Brain pericyte (primary cell): ENCODE data around the gene UQCR11.

ENCODE experiments used
- DNase-seq: peaks from one replicate; pipeline ENCODE4 v3.0.0-alpha.2; 2012; ENCODE audit warnings: low read depth, low spot score

The UQCR11 gene

DNA sequence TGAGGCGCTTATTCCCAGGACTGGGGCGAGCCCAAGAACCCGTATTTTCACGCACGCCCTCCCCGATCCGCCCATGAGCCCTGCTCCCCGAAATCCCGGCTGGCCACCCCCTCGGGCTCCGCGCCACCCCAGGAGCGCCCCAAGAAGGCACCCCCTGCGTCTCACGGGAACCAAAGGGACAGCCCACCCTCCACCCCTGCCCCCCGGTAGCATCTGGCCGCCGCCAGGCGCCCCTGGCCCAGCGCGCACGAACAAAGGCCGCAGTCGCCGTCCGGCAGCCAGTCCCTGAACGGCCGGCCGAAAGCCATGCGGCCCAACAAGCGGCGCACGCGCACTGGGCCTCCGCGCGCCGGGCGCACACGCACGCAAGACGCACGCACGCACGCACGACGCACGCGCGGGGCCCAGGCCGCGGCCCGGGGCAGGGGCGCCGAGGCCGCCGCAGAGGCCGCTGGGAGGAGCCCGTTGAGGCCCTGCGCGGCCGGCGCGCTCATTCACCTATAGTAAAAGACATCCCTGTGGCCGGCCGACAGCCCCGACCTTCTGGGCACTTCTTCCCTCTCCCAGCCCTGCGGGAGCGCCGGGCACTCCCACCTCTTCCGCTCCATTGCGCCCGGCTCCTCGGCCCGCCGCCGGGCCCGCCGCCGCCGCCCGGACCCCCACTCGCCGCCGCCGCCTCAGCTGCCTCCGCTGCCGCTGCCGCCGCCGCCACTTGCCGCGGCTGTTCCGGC is 13.1 kb downstream of the UQCR11 start:
- peak; percentile 33 for DNase-seq

GRCh38 chr19:1591421-1592023 is 13.7 kb downstream of the UQCR11 start:
- DNase-seq = no peak

GRCh38 chr19:1590641-1591397 is 14.4 kb downstream of the UQCR11 start:
- no peak for DNase-seq

DNA sequence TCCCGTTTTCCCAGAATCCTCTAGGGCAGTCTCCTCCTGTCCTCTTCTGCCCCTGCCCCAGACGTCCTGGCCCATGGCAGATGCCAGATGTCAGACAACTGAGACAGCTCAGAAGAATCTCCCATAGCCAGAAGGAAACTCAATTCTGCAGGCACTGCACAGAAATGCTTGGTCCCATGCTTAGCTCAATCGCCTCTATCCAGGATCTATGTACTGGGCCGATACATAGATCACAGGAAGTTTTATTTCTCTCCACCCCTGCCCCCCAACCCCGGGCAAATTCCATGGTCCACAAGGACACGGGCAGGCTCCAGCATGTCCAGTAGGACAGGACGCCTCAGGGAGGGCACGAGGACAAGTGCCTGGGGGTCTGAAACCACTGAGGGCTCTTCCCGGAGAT is 17.4 kb downstream of the UQCR11 start:
- DNase-seq = no peak

- no peak for DNase-seq
Observed at GRCh38 chr19:1585243-1585580, 20.1 kb downstream of the UQCR11 start.

DNA sequence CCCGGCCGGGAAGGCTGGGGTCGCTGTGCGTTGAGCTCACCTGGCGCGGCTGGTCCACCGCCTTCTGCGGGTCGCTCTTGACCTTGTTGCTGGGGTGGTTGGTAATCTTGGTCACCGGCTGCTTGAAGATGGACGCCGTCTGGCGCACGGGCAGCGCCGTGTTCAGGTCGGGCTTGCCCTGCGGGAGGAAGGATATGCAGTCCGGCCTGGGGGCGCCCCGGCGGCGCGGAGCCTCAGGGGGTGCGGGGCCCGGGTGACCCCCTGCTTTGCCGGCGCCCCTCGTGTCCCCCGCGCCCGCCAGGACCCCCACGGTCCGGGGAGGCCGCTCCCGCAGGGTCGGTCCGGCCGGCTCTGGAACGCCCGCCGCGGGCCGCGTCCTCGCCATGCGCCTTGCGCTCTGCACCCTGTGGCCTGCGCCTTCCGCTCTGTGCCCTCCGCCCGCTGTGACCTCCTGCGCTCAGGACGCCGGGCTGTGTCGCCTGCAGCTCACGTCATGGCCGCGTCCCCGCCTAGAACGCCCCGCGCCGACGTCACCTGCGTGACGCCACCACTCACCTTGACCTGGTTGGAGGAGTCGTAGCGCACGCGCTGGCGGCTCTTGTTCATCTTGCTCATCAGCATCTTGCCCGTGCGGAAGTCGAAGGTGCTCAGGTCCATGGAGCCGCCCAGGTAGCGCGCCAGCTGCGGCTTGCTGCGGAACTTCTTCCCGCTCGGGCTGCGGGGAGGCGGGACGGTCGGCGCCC is 20.6 kb downstream of the UQCR11 start:
- DNase-seq = no peak

GRCh38 chr19:1582201-1582600 is 23.1 kb downstream of the UQCR11 start:
- DNase-seq = no peak

- DNase-seq = no peak
Observed at GRCh38 chr19:1580957-1581356, 24.3 kb downstream of the UQCR11 start.

DNA sequence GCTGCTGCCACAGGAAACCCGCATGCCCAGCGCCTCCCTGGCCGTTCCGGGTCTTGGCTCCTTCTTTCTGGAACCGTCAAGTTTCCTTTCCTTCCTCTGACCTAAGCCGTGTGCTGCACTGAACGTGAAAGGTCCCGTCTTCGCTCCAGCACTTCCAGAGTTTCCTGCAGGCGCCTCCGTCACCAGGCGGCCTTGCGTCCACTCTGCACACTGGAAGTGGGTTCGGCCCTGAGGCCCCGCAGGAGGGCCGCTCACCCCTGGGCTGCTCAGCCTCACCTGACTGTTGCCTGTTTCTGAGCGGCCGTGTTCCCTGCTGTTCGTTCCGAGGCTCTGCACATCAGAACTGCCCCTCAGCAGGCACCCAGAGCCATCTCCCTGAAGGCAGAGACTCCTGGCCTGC is 24.9 kb downstream of the UQCR11 start:
- DNase-seq = no peak

GRCh38 chr19:1579222-1579621 is 26.0 kb downstream of the UQCR11 start:
- no peak for DNase-seq

DNA sequence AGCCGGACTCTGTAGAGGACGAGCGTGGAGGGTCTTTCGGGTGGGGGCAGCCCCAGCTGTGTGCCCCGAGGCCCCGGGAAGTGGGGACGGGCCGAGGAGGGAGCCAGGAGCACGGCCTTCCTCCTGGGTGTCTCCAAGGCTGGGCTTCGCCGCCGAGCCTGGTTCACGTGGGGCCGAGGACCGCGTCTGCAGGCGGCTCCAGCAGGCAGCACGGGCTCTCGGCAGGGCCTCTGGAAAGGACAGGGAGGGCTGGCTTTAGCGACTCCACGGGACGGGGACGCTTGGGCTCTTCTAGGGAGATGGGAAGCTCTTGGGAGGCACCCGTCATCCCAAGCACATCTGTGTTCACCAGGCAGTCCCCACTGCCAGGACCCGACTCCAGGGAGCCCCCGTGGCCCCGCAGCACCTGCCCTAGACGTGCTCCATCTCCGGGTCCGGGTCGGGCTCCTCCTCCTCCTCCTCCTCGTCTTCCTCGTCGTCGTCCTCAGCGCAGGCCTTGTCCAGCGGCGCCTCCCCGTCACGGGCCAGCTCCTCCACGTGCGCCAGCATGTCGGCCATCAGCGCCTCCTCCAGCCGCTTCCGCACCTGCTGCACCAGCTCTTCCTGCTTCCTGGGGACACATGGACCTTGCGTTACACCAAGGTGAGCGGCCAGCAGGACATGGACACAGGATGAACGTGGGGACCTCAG is 27.2 kb downstream of the UQCR11 start:
- no peak for DNase-seq

- no peak for DNase-seq
Observed at GRCh38 chr19:1577090-1577928, 28.0 kb downstream of the UQCR11 start.

DNA sequence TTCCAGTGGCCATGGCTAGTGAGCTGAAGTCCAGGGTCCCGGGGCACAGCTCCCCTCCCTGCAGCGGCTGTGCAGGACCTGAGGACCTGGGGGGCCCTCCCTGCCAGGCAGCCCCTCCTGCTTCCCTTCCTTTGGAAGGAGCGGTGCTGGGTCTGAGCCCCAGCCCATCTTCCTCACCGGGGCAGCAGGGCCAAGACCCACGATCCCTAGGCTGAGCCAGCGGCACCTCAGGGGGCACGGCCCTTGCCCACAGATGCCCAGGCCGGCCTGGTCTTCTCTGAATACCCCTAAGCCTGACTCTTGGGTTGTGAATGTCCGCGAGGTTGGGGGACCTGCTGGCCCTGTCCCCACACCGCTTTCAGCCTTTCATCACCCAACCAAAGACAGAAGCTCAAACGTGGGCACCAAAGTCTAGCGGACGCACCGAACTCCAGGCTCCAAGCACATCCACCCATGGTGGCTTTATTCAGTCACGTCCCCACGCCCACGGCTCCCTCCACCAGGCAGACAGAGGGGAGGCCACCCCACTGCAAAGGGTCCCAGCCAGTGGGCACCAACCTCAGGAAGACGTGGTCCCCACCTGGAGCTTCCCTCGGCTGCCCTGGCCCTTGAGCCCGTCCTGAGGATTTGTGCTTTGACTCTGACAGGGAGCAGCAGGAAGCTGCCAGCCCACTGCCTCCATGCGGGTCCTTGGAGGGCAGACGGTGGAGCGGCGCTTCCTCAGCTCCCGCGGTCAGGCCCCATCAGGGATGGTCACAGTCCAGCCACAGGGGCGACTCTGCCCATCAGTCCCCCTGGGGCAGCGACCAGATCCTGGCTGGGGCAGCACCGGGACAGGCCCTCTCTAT is 28.8 kb downstream of the UQCR11 start:
- DNase-seq = no peak

- no peak for DNase-seq
Observed at GRCh38 chr19:1575323-1576241, 29.7 kb downstream of the UQCR11 start.

GRCh38 chr19:1574354-1575136 is 30.7 kb downstream of the UQCR11 start:
- DNase-seq = no peak

DNA sequence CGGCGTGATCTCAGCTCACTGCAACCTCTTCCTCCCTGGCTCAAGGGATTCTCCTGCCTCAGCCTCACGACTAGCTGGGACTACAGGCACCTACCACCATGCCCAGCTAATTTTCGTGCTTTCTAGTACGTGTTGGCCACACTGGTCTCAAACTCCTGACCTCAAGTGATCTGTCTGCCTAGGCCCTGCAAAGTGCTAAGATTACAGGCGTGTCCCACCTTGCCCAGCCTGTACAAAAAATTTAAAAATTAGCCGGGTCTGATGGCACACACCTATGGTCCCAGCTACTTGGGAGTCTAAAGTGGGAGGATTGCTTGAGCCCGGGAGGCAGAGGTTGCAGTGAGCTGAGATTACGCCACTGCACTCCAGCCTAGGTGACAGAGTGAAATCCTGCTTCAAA is 32.5 kb downstream of the UQCR11 start:
- no peak for DNase-seq

DNA sequence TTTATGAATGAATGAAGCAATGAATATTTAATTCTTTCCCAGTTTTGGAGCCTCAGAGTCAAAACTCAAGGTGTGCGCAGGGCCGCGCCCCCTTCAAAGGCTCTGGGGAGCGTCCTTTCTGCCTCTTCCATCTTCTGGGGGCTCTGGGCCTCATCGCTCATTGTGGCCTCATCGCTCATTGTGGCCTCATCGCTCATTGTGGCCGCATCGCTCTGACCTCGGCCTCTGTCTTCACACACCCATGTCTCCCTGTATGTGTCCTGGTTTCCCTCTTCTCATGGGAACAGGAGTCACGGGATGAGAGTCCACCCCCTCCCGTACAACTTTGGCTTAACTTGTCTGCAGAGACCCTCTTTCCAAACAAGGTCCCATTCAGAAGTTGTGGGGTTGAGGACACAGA is 33.9 kb downstream of the UQCR11 start:
- DNase-seq = no peak

DNA sequence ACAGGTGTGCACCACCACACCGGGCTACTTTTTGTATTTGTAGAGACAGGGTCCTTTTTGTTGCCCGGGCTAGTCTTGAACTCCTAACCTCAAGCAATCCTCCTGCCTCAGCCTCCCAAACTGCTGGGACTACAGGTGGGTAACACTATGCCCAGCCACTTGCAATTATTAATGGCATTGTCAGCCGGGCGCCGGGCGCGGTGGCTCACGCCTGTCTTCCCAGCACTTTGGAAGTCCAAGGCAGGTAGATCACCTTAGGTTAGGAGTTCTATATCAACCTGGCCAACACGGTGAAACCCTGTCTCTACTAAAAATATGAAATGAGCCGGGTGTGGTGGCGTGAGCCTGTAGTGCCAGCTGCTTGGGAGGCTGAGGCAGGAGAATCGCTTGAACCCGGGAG is 34.4 kb downstream of the UQCR11 start:
- DNase-seq = no peak
